SHP77 (cell line): Measurements from ENCODE around the gene NOS3.
"Not testable (repeated sequence)": the region's sequence is repeated elsewhere in the genome, so short reads cannot be mapped to it uniquely, and the experiment has no call there.

Source experiments
- DNase-seq, 2 experiments: peaks; one replicate each; lab custom pipeline; 2025; lab: John Stamatoyannopoulos, UW

The NOS3 gene

GRCh38 chr7:151038951-151039849 lies 48.4 kb downstream of the NOS3 start:
- DNase-seq, result peak; percentile 24 to 33

GRCh38 chr7:151039850-151040548 lies 49.2 kb downstream of the NOS3 start:
- DNase-seq, result no peak

- DNase-seq, result no peak
Measured at GRCh38 chr7:151040616-151041375, 50.0 kb downstream of the NOS3 start.

GRCh38 chr7:151043449-151043848 lies 52.6 kb downstream of the NOS3 start:
- DNase-seq, result not testable (repeated sequence)

GRCh38 chr7:151043959-151044358 lies 53.1 kb downstream of the NOS3 start:
- DNase-seq, result no peak

- DNase-seq, result no peak
Measured at GRCh38 chr7:151045262-151045661, 54.4 kb downstream of the NOS3 start.

GRCh38 chr7:151045967-151046366 lies 55.1 kb downstream of the NOS3 start:
- no peak for DNase-seq

- peak in 1 of 2 experiments; percentile 8 for DNase-seq
Measured at GRCh38 chr7:151046603-151047573, 56.1 kb downstream of the NOS3 start.

GRCh38 chr7:151047976-151048815 lies 57.4 kb downstream of the NOS3 start, which contains the start of gene ASIC3:
Gene ASIC3, plus strand, starts transcription at chr7:151048531. Its CDS starts 355 bp downstream, at chr7:151048886.
- no peak for DNase-seq

GRCh38 chr7:151048911-151049463 lies 58.2 kb downstream of the NOS3 start:
- no peak for DNase-seq

GRCh38 chr7:151051108-151051507 lies 60.3 kb downstream of the NOS3 start:
- DNase-seq, result no peak

- DNase-seq, result no peak
Measured at GRCh38 chr7:151053096-151053495, 62.3 kb downstream of the NOS3 start.

- no peak for DNase-seq
Measured at GRCh38 chr7:151053751-151054150, 62.9 kb downstream of the NOS3 start.

- no peak for DNase-seq
Measured at GRCh38 chr7:151056283-151056665, 65.5 kb downstream of the NOS3 start.

GRCh38 chr7:151056666-151057505 lies 66.1 kb downstream of the NOS3 start:
- peak in 1 of 2 experiments; percentile 4 for DNase-seq

- DNase-seq, result peak in 1 of 2 experiments; percentile 46
Measured at GRCh38 chr7:151057506-151057988, 66.7 kb downstream of the NOS3 start, which contains the start of gene CDK5. Gene CDK5, minus strand, starts transcription at chr7:151057897. Its CDS starts 49 bp downstream, at chr7:151057848.

- DNase-seq, result peak; percentile 99
Measured at GRCh38 chr7:151057989-151058780, 67.4 kb downstream of the NOS3 start.
